ENCODE results near the gene LOXHD1.

DNA sequence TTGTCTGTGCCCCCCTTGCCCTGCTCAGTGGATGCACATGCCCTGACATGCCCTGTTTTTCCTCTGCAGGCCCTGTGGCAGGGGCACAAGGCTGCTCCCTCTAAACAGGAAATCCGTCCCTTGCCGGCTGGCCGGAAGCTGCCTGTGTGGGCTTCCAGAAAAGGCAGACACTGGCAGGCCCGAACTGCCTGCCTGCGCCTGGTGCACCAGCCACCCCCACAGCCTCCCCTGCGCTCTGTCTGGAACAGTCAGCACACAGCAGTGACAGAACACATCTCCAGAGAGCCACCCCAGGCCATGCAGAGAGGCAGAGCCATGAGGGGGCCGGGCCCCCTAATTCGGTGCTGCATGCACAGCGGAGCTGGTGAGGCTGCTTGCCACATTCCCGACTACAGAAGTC lies 33.5 kb downstream of the LOXHD1 start:
- TF ChIP-seq, protein P1, sequence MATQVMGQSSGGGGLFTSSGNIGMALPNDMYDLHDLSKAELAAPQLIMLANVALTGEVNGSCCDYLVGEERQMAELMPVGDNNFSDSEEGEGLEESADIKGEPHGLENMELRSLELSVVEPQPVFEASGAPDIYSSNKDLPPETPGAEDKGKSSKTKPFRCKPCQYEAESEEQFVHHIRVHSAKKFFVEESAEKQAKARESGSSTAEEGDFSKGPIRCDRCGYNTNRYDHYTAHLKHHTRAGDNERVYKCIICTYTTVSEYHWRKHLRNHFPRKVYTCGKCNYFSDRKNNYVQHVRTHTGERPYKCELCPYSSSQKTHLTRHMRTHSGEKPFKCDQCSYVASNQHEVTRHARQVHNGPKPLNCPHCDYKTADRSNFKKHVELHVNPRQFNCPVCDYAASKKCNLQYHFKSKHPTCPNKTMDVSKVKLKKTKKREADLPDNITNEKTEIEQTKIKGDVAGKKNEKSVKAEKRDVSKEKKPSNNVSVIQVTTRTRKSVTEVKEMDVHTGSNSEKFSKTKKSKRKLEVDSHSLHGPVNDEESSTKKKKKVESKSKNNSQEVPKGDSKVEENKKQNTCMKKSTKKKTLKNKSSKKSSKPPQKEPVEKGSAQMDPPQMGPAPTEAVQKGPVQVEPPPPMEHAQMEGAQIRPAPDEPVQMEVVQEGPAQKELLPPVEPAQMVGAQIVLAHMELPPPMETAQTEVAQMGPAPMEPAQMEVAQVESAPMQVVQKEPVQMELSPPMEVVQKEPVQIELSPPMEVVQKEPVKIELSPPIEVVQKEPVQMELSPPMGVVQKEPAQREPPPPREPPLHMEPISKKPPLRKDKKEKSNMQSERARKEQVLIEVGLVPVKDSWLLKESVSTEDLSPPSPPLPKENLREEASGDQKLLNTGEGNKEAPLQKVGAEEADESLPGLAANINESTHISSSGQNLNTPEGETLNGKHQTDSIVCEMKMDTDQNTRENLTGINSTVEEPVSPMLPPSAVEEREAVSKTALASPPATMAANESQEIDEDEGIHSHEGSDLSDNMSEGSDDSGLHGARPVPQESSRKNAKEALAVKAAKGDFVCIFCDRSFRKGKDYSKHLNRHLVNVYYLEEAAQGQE (IDR thresholded peaks at IDR 0.05; ENCODE audit: insufficient replicate concordance, low read depth) = no peak
- TF ChIP-seq, protein P2, sequence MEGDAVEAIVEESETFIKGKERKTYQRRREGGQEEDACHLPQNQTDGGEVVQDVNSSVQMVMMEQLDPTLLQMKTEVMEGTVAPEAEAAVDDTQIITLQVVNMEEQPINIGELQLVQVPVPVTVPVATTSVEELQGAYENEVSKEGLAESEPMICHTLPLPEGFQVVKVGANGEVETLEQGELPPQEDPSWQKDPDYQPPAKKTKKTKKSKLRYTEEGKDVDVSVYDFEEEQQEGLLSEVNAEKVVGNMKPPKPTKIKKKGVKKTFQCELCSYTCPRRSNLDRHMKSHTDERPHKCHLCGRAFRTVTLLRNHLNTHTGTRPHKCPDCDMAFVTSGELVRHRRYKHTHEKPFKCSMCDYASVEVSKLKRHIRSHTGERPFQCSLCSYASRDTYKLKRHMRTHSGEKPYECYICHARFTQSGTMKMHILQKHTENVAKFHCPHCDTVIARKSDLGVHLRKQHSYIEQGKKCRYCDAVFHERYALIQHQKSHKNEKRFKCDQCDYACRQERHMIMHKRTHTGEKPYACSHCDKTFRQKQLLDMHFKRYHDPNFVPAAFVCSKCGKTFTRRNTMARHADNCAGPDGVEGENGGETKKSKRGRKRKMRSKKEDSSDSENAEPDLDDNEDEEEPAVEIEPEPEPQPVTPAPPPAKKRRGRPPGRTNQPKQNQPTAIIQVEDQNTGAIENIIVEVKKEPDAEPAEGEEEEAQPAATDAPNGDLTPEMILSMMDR (IDR thresholded peaks at IDR 0.05; ENCODE audit: insufficient read depth, low read length) = no peak
- no peak for TF ChIP-seq SPI1 (IDR thresholded peaks at IDR 0.05; ENCODE audit: borderline replicate concordance, low read depth)
- no peak for TF ChIP-seq POLR2AphosphoS5 (IDR thresholded peaks at IDR 0.05; ENCODE audit: low read depth)
- no peak for TF ChIP-seq GABPA (IDR thresholded peaks at IDR 0.05; ENCODE audit: low read depth)
